AG10803 (cell line): ENCODE results near the gene PAK1.
"Not testable (repeated sequence)": the region's sequence is repeated elsewhere in the genome, so short reads cannot be mapped to it uniquely, and the experiment has no call there.

Source experiments
- DNase-seq: peaks from one replicate; pipeline ENCODE4 v3.0.0; 2010; ENCODE audit warnings: low read depth
- H3K4me3 ChIP-seq: 2 replicates; pipeline ENCODE4 v1.5.1; 2011; ENCODE audit warnings: mild to moderate bottlenecking, low read length, control low read depth
- TF ChIP-seq, protein P1 (sequence below): conservative IDR thresholded peaks from 2 replicates; pipeline ENCODE4 v1.5.1; 2011; ENCODE audit warnings: mild to moderate bottlenecking, low read length, control low read depth, inconsistent platforms

PAK1 gene

DNA sequence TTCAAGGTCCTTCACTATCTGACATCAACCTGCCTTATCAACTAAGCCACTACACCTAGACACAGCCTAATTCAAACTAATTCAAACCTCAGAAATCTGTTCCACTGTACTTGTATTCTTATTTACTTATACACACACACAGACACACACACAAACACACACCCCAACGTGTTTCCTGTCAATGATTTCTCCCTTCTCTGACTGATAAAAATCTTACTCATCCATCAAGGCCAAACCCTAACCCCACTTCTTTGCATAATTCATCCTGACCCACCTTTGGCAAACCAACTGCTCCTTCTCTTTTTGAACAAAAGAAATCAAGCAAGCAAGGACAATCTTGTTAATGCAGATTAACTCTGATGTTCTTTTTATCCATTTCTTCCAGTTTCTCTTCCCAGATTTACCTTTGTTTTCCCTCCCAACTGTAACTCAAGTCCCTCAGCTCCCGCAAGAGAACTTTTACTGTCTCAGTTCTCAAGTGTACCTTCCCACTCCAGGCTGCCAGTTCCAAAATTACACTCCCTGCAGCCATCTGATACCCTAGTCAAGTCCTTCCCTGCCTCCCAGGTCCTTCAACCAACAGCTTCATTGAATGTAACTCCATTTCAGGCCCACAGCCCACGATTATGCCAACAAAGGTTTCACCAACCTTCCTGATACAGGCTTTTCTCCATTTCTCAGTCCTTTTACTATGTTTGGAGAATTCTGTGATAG lies 78.3 kb downstream of the PAK1 start:
- DNase-seq = no peak
- TF ChIP-seq, protein P1, sequence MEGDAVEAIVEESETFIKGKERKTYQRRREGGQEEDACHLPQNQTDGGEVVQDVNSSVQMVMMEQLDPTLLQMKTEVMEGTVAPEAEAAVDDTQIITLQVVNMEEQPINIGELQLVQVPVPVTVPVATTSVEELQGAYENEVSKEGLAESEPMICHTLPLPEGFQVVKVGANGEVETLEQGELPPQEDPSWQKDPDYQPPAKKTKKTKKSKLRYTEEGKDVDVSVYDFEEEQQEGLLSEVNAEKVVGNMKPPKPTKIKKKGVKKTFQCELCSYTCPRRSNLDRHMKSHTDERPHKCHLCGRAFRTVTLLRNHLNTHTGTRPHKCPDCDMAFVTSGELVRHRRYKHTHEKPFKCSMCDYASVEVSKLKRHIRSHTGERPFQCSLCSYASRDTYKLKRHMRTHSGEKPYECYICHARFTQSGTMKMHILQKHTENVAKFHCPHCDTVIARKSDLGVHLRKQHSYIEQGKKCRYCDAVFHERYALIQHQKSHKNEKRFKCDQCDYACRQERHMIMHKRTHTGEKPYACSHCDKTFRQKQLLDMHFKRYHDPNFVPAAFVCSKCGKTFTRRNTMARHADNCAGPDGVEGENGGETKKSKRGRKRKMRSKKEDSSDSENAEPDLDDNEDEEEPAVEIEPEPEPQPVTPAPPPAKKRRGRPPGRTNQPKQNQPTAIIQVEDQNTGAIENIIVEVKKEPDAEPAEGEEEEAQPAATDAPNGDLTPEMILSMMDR = no peak
- H3K4me3 ChIP-seq = no peak overlapping the region

DNA sequence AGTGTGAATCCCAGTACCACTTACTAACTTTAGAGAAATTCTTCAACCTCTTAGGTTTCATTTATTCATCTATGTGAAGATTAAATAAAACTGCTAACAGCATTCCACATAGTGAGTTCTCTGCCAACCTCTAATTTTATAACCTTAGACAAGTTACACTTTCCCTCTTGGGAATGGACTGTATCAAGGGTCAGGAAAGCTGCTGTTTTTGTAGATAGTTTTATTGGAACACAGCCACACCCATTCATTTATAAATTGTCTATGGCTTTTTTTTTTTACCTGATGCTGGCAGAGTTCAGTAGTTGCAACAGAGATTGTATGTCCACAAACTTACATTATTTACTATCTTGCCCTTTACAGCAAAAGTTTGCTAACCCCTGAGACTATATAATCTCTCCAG lies 81.1 kb downstream of the PAK1 start:
- no peak overlapping the region for H3K4me3 ChIP-seq
- TF ChIP-seq, protein P1 = no peak
- no peak for DNase-seq

DNA sequence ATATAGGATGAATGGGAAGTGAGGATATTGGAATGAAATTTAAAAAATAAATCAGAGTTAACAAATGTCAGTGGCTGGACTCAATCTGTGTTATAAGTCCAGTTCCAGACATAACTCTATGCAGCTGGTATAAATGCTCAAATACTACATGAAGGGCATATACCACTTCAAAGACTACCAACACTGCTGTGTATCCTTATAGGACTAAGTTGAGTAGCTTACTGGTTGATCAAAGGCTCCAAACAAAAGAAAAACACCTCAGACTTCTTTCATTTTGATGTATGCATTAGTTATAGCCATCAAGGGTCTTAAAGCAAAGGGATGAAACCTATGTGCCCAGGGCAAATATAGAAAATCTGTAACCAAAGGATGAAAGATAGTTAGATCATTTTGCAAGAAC lies 86.2 kb downstream of the PAK1 start:
- TF ChIP-seq, protein P1 = no peak

DNA sequence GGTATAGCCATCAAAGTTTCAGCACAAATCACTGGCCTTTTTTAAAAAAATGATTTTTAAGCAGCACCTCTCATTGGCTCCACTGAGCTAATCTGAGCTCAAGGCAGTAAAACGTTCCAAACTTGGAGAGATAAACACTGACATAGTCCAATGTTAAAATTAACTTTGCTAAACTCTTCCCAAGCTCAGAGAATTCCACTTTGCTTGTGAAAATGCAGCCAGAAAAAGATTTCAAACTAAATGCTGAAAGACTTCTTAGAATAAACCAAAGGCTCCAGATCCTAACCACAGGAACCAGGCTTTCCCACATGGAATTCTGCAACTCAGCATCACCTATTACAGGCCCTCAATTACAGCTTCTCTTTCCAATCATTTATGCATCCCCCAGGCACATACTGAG lies 87.7 kb downstream of the PAK1 start:
- DNase-seq = peak; percentile 24
- TF ChIP-seq, protein P1 = no peak
- no peak overlapping the region for H3K4me3 ChIP-seq

More for the DNA sequence above, 86.2 kb downstream of the PAK1 start:
- H3K4me3 ChIP-seq = no peak overlapping the region
- DNase-seq = no peak

DNA sequence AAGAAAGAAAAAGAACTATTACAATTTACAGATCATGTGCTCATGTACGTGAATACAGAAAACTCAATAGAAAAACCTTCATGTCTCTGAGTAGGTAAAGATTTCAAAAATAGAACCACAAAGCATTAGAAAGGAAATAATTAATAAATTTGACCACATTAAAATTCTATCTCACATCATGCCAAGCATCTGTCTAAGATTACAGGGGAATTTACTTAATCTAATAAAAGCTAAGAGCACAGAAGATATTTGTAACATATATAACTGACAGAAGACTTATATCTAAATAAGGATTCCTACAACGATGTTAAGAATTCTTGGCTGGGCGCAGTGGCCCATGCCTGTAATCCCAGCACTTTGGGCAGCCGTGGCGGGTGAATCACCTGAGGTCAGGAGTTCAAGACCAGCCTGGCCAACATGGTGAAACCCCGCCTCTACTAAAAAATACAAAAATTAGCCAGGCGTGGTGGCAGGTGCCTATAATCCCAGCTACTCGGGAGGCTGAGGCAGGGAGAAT lies 88.6 kb downstream of the PAK1 start:
- not testable (repeated sequence) for H3K4me3 ChIP-seq, DNase-seq

DNA sequence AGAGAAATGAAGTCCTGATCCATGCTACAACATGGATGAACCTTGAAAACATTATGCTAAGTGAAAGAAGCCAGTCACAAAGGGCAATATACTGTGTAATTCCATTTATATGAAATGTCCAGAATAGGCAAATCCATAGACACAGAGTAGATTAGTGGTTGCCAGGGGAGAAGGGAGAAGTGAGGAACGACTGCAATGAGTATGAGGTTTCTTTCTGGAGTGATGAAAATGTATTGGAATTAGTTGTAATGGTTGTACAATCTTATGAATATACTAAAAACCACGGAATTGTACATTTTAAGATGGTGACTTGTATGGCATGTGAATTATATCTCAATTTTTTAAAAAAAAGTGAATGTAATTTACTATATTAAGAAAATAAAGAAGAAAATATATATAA lies 89.3 kb downstream of the PAK1 start:
- TF ChIP-seq, protein P1 = no peak
- no peak overlapping the region for H3K4me3 ChIP-seq
- no peak for DNase-seq

DNA sequence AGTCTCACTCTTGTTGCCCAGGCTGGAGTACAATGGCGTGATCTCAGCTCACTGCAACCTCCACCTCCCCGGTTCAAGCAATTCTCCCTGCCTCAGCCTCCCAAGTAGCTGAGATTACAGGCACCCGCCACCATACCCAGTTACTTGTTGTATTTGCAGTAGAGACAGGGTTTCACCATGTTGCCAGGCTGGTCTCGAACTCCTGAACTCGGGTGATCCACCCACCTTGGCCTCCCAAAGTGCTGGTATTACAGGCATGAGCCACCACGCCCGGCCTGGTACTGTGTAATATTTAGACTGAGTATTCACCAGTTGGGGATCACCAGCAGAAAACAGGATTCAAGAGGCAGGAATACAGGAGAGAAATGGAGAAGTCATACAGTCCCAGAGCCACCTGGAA lies 90.5 kb downstream of the PAK1 start:
- not testable (repeated sequence) for H3K4me3 ChIP-seq, DNase-seq

DNA sequence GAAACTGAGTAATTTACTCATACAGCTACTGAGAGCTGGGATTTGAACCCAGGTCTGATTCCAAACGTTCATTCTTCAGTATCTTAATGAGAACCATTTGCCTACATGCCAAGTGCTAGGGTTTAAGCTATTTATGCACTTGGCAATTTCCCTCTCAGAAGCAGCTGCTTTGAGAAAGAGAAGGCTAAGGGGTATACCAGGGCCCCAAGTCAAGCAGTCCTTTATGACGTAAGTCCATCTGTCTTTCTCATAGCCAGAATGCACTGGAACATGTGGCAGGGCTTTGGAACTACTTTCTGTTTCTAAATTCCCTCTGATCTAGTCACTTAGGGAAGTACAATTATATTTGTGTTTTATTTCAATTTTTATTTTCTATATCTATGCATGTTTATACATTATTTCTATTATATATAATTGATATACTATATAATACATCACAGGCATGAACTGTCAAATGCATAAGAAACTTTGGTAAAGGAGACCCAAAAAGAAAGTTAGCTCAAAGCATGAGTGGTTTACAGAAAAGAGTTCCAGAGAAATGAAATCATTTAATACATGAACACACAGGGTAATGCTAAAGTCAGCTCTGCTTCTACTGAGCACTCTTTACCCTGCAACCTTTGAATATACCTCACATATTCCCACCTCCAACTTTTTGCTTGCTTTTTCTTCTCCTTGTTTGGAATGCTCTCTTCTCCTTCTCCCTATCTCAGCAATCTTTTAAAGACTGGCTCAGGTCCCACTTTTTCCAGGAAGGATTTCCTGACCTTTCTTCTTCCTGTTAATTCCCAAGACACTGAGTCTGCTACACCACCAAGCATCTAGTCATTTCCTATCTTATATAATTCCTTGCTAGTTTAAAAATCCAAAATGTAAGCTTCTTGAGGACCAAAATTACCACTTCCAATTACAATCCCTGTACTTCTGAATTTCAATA lies 91.9 kb downstream of the PAK1 start:
- peak; percentile 88 for DNase-seq
- TF ChIP-seq, protein P1 = no peak

More for the DNA sequence above, 91.9 kb downstream of the PAK1 start:
- H3K4me3 ChIP-seq = no peak overlapping the region
